PC-3 (cell line): ENCODE data around the gene SECISBP2L. TPM values are rescaled to one million over a fixed set of nuclear protein-coding genes. Genes with fewer than 3 reads are reported as not detected.

ENCODE experiments used
- ATAC-seq: fragments of 200-7000 bp; cut with Tn5 transposase; 2 replicates; pipeline ENCODE4 v1.9.1; 2020; ENCODE audit warnings: mild to moderate bottlenecking, moderate library complexity
- BruUV-seq: library from RNA; stranded (reverse); fragments of 400-500 nt; replicated peaks from 2 replicates; lab custom pipeline; 2021; lab: Mats Ljungman, UMichigan
- CTCF ChIA-PET: fragments of 300-600 bp; sonication (Branson Sonifier 250); formaldehyde crosslinking; loops from one replicate; lab custom pipeline; 2022; ENCODE audit warnings: antibody characterized with exemption; lab: Charles Lee
- POLR2A ChIA-PET: fragments of 300-600 bp; sonication (Branson Sonifier 250); formaldehyde crosslinking; loops from one replicate; lab custom pipeline; 2022; ENCODE audit warnings: antibody characterized with exemption; ENCODE audit not compliant: unreplicated experiment; lab: Charles Lee
- DNase-seq: peaks from one replicate; pipeline ENCODE4 v3.0.0-alpha.2; 2015
- H2AFZ ChIP-seq: fragments of 300-600 bp; sonication (generic); 2 replicates; pipeline ENCODE4 v1.6.0; 2016; ENCODE audit warnings: antibody characterized with exemption, low read length
- H3F3A ChIP-seq: fragments of 300-600 bp; sonication (generic); one replicate; pipeline ENCODE4 v1.6.0; 2017; ENCODE audit warnings: antibody characterized with exemption, low read length, control low read depth, mild to moderate bottlenecking; ENCODE audit not compliant: unreplicated experiment
- H3K27ac ChIP-seq: fragments of 300-600 bp; sonication (generic); 2 replicates; pipeline ENCODE4 v1.5.1; 2016; ENCODE audit warnings: mild to moderate bottlenecking, low read length
- H3K27me3 ChIP-seq: fragments of 300-600 bp; sonication (generic); 2 replicates; pipeline ENCODE4 v1.6.1; 2016; ENCODE audit warnings: low read length, mixed read lengths
- H3K36me3 ChIP-seq: fragments of 300-600 bp; sonication (generic); 2 replicates; pipeline ENCODE4 v1.6.1; 2016; ENCODE audit warnings: low read depth, mixed run types, low read length, mixed read lengths
- H3K4me1 ChIP-seq: fragments of 300-600 bp; sonication (generic); 2 replicates; pipeline ENCODE4 v1.5.1; 2016; ENCODE audit warnings: low read length; ENCODE audit not compliant: insufficient read depth
- H3K4me2 ChIP-seq: fragments of 300-600 bp; sonication (generic); 2 replicates; pipeline ENCODE4 v1.6.0; 2016; ENCODE audit warnings: low read length
- H3K4me3 ChIP-seq: fragments of 300-600 bp; sonication (generic); 2 replicates; pipeline ENCODE4 v1.5.1; 2016; ENCODE audit warnings: mild to moderate bottlenecking, low read length, mixed read lengths
- H3K79me2 ChIP-seq: fragments of 300-600 bp; sonication (generic); 2 replicates; pipeline ENCODE4 v1.6.1; 2017; ENCODE audit warnings: low read length, mixed read lengths
- H3K9ac ChIP-seq: fragments of 300-600 bp; sonication (generic); 2 replicates; pipeline ENCODE4 v1.6.0; 2016; ENCODE audit warnings: mild to moderate bottlenecking, low read length
- H3K9me2 ChIP-seq: fragments of 300-600 bp; sonication (generic); replicated peaks from 2 replicates; pipeline ENCODE4 v1.6.1; 2016; ENCODE audit warnings: mixed run types, low read length, mixed read lengths
- H3K9me3 ChIP-seq: fragments of 300-600 bp; sonication (generic); 2 replicates; pipeline ENCODE4 v1.6.1; 2016; ENCODE audit warnings: low read length, mixed read lengths
- H4K20me1 ChIP-seq: fragments of 300-600 bp; sonication (generic); 2 replicates; pipeline ENCODE4 v1.6.1; 2016; ENCODE audit warnings: low read length, mixed read lengths
- CTCF ChIP-seq: fragments of 300-600 bp; sonication (generic); conservative IDR thresholded peaks from 2 replicates; pipeline ENCODE4 v1.5.1; 2017; ENCODE audit warnings: antibody characterized with exemption, low read depth, mild to moderate bottlenecking, low read length
- EZH2 ChIP-seq: fragments of 300-600 bp; sonication (generic); IDR thresholded peaks from one replicate; pipeline ENCODE4 v1.6.1; 2017; ENCODE audit warnings: antibody characterized with exemption, mild to moderate bottlenecking, low read length; ENCODE audit not compliant: unreplicated experiment
- EZH2phosphoT487 ChIP-seq: fragments of 300-600 bp; sonication (generic); IDR thresholded peaks from 2 replicates; pipeline ENCODE4 v1.6.1; 2018; ENCODE audit warnings: mild to moderate bottlenecking, antibody characterized with exemption, low read length, borderline replicate concordance
- intact Hi-C: fragments of 100-400 bp; cut with micrococcal nuclease; formaldehyde crosslinking; loops from 2 replicates; pipeline ENCODE4 v1.9.0; 2023
- total RNA-seq: library from RNA; depleted of rRNA; stranded (reverse); fragments of >200 nt; gene quantifications from 2 replicates; pipeline ENCODE4 v1.2.3, GENCODE V29; 2014

SECISBP2L gene
- total RNA-seq, 1 experiment from 2014 or later = 18.6 TPM

GRCh38 chr15:49093252-49094105 is 47.2 kb upstream of the SECISBP2L start:
- Histone ChIP-seq H3K36me3 (no peaks in the 10 kb centered on the region), H3K79me2 (no peaks in the 10 kb centered on the region), H3K9me3 (no peaks in the 10 kb centered on the region), H3K27me3 (no peaks in the 10 kb centered on the region), H3K4me1 (no peaks in the 10 kb centered on the region), H3K9ac (no peak overlapping the region), H3F3A (no peaks in the 10 kb centered on the region), H3K4me3 (no peak overlapping the region), H2AFZ (no peak overlapping the region), H3K4me2 (no peak overlapping the region), H3K9me2 (no peaks in the 10 kb centered on the region), H3K27ac (no peak overlapping the region), H4K20me1 (no peaks in the 10 kb centered on the region)
- intact Hi-C loops = no loop called here
- ATAC-seq (no peak), DNase-seq (no peak)
- POLR2A ChIA-PET = no interaction called here
- CTCF ChIA-PET = interaction anchor here (0.5 kb wide), 1 partner anchor 118 kb away, joined by 3 read pairs; no protein-coding TSS in a partner anchor
- BruUV-seq = no TSS peak
- TF ChIP-seq EZH2phosphoT487 (no peak), EZH2 (no peak), CTCF (no peak)

DNA sequence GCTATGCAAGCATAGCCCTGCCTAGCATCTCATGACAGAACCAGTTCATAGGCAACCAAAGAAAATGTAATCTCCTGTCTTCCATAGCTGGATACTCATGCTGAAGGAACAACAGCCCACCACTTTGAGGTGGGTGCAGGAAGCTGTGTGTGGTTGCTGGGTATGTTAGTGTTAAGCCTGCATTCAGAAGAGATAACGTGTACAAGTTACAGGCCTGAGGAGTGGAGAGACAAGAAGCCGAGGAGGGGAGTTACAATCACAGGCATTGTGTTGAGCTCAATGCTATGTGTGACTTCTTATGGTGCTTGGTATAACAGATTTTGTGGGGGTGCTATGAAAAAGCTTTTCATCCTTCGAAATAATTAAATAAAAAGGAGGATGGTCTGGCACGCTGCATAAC is 42.8 kb upstream of the SECISBP2L start:
- ATAC-seq (no peak), DNase-seq (no peak)
- Histone ChIP-seq H3K27ac (no peak overlapping the region), H3K4me2 (no peak overlapping the region), H3K4me3 (no peak overlapping the region), H4K20me1 (no peaks in the 10 kb centered on the region), H3F3A (no peaks in the 10 kb centered on the region), H3K9ac (no peak overlapping the region), H3K9me3 (no peaks in the 10 kb centered on the region), H3K9me2 (no peaks in the 10 kb centered on the region), H3K27me3 (no peaks in the 10 kb centered on the region), H3K36me3 (no peaks in the 10 kb centered on the region), H2AFZ (no peak overlapping the region), H3K4me1 (no peaks in the 10 kb centered on the region), H3K79me2 (no peaks in the 10 kb centered on the region)
- intact Hi-C loops = no loop called here
- CTCF ChIA-PET = no interaction called here
- BruUV-seq = no TSS peak
- TF ChIP-seq EZH2phosphoT487 (no peak), EZH2 (no peak), CTCF (no peak)
- POLR2A ChIA-PET = no interaction called here
